ENCODE data around the gene NPIPA8.
"Not testable (repeated sequence)": the region's sequence is repeated elsewhere in the genome, so short reads cannot be mapped to it uniquely, and the experiment has no call there.

NPIPA8 gene

GRCh38 chr16:18336636-18337035 lies at the start of gene NPIPA8:
TSS of gene NPIPA8 (minus strand) at chr16:18336736. CDS start at chr16:18332662, 4,074 bp downstream.
- DNase-seq = not testable (repeated sequence)

GRCh38 chr16:18385285-18385684 lies 48.7 kb upstream of the NPIPA8 start:
- DNase-seq = not testable (repeated sequence)

GRCh38 chr16:18384869-18385268 lies 48.3 kb upstream of the NPIPA8 start:
- DNase-seq = not testable (repeated sequence)

GRCh38 chr16:18384098-18384636 lies 47.6 kb upstream of the NPIPA8 start:
- DNase-seq = not testable (repeated sequence)

- not testable (repeated sequence) for DNase-seq
Observed at GRCh38 chr16:18382696-18383095, 46.2 kb upstream of the NPIPA8 start.

GRCh38 chr16:18347742-18348141 lies 11.2 kb upstream of the NPIPA8 start:
- DNase-seq = not testable (repeated sequence)

GRCh38 chr16:18346993-18347392 lies 10.5 kb upstream of the NPIPA8 start:
- DNase-seq = not testable (repeated sequence)

- not testable (repeated sequence) for DNase-seq
Observed at GRCh38 chr16:18344634-18345033, 8.1 kb upstream of the NPIPA8 start.

- DNase-seq = not testable (repeated sequence)
Observed at GRCh38 chr16:18341986-18342385, 5.5 kb upstream of the NPIPA8 start.

- DNase-seq = not testable (repeated sequence)
Observed at GRCh38 chr16:18341417-18341960, 5.0 kb upstream of the NPIPA8 start.

GRCh38 chr16:18339210-18339609 lies 2.7 kb upstream of the NPIPA8 start:
- DNase-seq = not testable (repeated sequence)

- DNase-seq = not testable (repeated sequence)
Observed at GRCh38 chr16:18311811-18312210, 24.7 kb downstream of the NPIPA8 start.

- not testable (repeated sequence) for DNase-seq
Observed at GRCh38 chr16:18309159-18309558, 27.4 kb downstream of the NPIPA8 start.

- DNase-seq = not testable (repeated sequence)
Observed at GRCh38 chr16:18307241-18307640, 29.3 kb downstream of the NPIPA8 start.

- not testable (repeated sequence) for DNase-seq
Observed at GRCh38 chr16:18306066-18306465, 30.5 kb downstream of the NPIPA8 start.

GRCh38 chr16:18303059-18303706 lies 33.4 kb downstream of the NPIPA8 start:
- DNase-seq = not testable (repeated sequence)

GRCh38 chr16:18297714-18298113 lies 38.8 kb downstream of the NPIPA8 start:
- not testable (repeated sequence) for DNase-seq

- not testable (repeated sequence) for DNase-seq
Observed at GRCh38 chr16:18296931-18297330, 39.6 kb downstream of the NPIPA8 start.

GRCh38 chr16:18294371-18294770 lies 42.2 kb downstream of the NPIPA8 start:
- DNase-seq = not testable (repeated sequence)

- not testable (repeated sequence) for DNase-seq
Observed at GRCh38 chr16:18293337-18293956, 43.1 kb downstream of the NPIPA8 start.

- not testable (repeated sequence) for DNase-seq
Observed at GRCh38 chr16:18290959-18291358, 45.6 kb downstream of the NPIPA8 start.

GRCh38 chr16:18286342-18286741 lies 50.2 kb downstream of the NPIPA8 start:
- DNase-seq = not testable (repeated sequence)

- DNase-seq = not testable (repeated sequence)
Observed at GRCh38 chr16:18280319-18280718, 56.2 kb downstream of the NPIPA8 start.

GRCh38 chr16:18276756-18277155 lies 59.8 kb downstream of the NPIPA8 start:
- DNase-seq = not testable (repeated sequence)
